PC-9 (cell line): ENCODE measurements around the gene LBR.

Experiments
- EZH2 ChIP-seq: fragments of 200-600 bp; sonication (generic); IDR thresholded peaks from 2 replicates; pipeline ENCODE4 v1.8.0; 2017; ENCODE audit warnings: antibody characterized with exemption, low read depth
- TF ChIP-seq, protein P1 (sequence below): fragments of 200-600 bp; sonication (generic); conservative IDR thresholded peaks from 2 replicates; pipeline ENCODE4 v1.6.1; 2017; ENCODE audit warnings: mixed run types, antibody characterized with exemption, mild to moderate bottlenecking, moderate library complexity

DNA sequence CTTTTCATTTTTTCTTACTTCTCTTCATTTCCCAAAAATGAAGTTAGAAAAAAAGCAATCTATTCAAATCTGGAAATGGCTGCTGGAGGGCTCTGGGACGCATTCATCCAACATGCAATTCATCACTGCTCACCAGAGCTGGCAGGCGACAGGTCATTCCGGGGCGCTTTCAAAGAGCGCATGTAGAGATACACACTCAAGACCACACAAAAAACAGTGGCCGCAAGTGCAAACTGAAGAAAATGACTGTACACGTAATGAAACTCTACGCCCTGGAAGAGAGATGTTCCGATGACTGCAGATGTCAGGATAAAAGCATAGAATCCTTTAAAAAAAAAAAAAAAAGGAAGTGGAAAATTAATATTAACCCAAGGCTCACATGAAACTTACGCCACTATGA lies 15.5 kb downstream of the LBR start:
- TF ChIP-seq, protein P1, sequence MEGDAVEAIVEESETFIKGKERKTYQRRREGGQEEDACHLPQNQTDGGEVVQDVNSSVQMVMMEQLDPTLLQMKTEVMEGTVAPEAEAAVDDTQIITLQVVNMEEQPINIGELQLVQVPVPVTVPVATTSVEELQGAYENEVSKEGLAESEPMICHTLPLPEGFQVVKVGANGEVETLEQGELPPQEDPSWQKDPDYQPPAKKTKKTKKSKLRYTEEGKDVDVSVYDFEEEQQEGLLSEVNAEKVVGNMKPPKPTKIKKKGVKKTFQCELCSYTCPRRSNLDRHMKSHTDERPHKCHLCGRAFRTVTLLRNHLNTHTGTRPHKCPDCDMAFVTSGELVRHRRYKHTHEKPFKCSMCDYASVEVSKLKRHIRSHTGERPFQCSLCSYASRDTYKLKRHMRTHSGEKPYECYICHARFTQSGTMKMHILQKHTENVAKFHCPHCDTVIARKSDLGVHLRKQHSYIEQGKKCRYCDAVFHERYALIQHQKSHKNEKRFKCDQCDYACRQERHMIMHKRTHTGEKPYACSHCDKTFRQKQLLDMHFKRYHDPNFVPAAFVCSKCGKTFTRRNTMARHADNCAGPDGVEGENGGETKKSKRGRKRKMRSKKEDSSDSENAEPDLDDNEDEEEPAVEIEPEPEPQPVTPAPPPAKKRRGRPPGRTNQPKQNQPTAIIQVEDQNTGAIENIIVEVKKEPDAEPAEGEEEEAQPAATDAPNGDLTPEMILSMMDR = no peak
- no peak for TF ChIP-seq EZH2
